Caco-2 (cell line): Measurements from ENCODE around the gene RTL10. TPM values are rescaled to one million over a fixed set of nuclear protein-coding genes. Genes with fewer than 3 reads are reported as not detected.

Experiments used
- BruUV-seq: library from RNA; stranded (reverse); fragments of 400-500 nt; replicated peaks from 2 replicates; lab custom pipeline; 2021; lab: Mats Ljungman, UMichigan
- CTCF ChIA-PET: fragments of 300-600 bp; sonication (Branson Sonifier 250); formaldehyde crosslinking; loops from one replicate; lab custom pipeline; 2022; ENCODE audit warnings: antibody characterized with exemption; lab: Charles Lee
- POLR2A ChIA-PET: fragments of 300-600 bp; sonication (Branson Sonifier 250); formaldehyde crosslinking; loops from one replicate; lab custom pipeline; 2022; ENCODE audit warnings: antibody characterized with exemption; lab: Charles Lee
- DNase-seq, 2 experiments: peaks; one replicate each; pipeline versions ENCODE4 v3.0.0 to v3.0.0-alpha.2; 2020 to 2022
- H3K27me3 ChIP-seq: replicated peaks from 2 replicates; pipeline ENCODE4 v1.6.0; 2011; ENCODE audit warnings: low read length; ENCODE audit not compliant: control insufficient read depth, insufficient read depth
- H3K36me3 ChIP-seq: 2 replicates; pipeline ENCODE4 v1.5.1; 2011; ENCODE audit warnings: low read length; ENCODE audit not compliant: control insufficient read depth, insufficient read depth
- H3K4me1 ChIP-seq: fragments of 250-450 bp; sonication (Bioruptor Pico); 2 replicates; pipeline ENCODE4 v1.5.1; 2020; ENCODE audit warnings: mild to moderate bottlenecking
- H3K4me3 ChIP-seq: 2 replicates; pipeline ENCODE4 v1.5.1; 2011; ENCODE audit warnings: low read depth, mild to moderate bottlenecking, control low read depth, low read length
- H3K9me3 ChIP-seq: fragments of 250-450 bp; sonication (Bioruptor Pico); 2 replicates; pipeline ENCODE4 v1.5.1; 2020; ENCODE audit warnings: mild to moderate bottlenecking, moderate library complexity
- H3K27ac Mint-ChIP-seq: one replicate; pipeline ENCODE4 v1.8.0; 2022; ENCODE audit warnings: mixed read lengths; ENCODE audit not compliant: unreplicated experiment
- H3K27me3 Mint-ChIP-seq: one replicate; pipeline ENCODE4 v1.8.0; 2022; ENCODE audit warnings: mixed read lengths; ENCODE audit not compliant: insufficient read depth, unreplicated experiment
- H3K36me3 Mint-ChIP-seq: one replicate; pipeline ENCODE4 v1.8.0; 2022; ENCODE audit warnings: mild to moderate bottlenecking, mixed read lengths; ENCODE audit not compliant: insufficient read depth, unreplicated experiment
- H3K4me1 Mint-ChIP-seq: one replicate; pipeline ENCODE4 v1.8.0; 2022; ENCODE audit warnings: low read depth, mixed read lengths; ENCODE audit not compliant: unreplicated experiment
- H3K4me3 Mint-ChIP-seq: one replicate; pipeline ENCODE4 v1.8.0; 2022; ENCODE audit warnings: mild to moderate bottlenecking, moderate library complexity, mixed read lengths; ENCODE audit not compliant: unreplicated experiment
- H3K9me3 Mint-ChIP-seq: one replicate; pipeline ENCODE4 v1.8.0; 2022; ENCODE audit warnings: mixed read lengths; ENCODE audit not compliant: unreplicated experiment
- CTCF ChIP-seq, 2 experiments: fragments of 200-600 bp in 1 of 2; IDR thresholded peaks; 1 replicate in 1 of 2; 2 replicates in 1 of 2; pipeline versions ENCODE4 v1.5.1 to v1.8.0; 2011 to 2022; ENCODE audit warnings: antibody characterized with exemption in 1 of 2, control low read depth in 1 of 2, inconsistent platforms in 1 of 2, low read depth in 1 of 2, low read length in 1 of 2, mild to moderate bottlenecking in 1 of 2, moderate library complexity in 1 of 2; ENCODE audit not compliant: insufficient read depth in 1 of 2, severe bottlenecking in 1 of 2, unreplicated experiment in 1 of 2
- intact Hi-C: fragments of 100-400 bp; cut with micrococcal nuclease; formaldehyde crosslinking; loops from one replicate; pipeline ENCODE4 v1.10.0; 2022; ENCODE audit not compliant: unreplicated experiment
- total RNA-seq: library from RNA; stranded (reverse); gene quantifications from 2 replicates; pipeline ENCODE4 v1.2.3, GENCODE V29; 2022

The RTL10 gene
- total RNA-seq, 1 experiment from 2014 or later, result 27.5 TPM

GRCh38 chr22:19903031-19903430, 48.4 kb upstream of the RTL10 start:
- Mint-ChIP-seq H3K36me3 (no peaks in the 10 kb centered on the region), H3K27me3 (no peaks in the 10 kb centered on the region), H3K4me3 (no peak overlapping the region), H3K9me3 (no peaks in the 10 kb centered on the region), H3K27ac (no peak overlapping the region), H3K4me1 (no peaks in the 10 kb centered on the region)
- TF ChIP-seq CTCF (IDR thresholded peaks at IDR 0.05; ENCODE audit: insufficient read depth in 1 of 2, low read depth in 1 of 2, low read length in 1 of 2, severe bottlenecking in 1 of 2, unreplicated experiment in 1 of 2), result no peak
- no peak overlapping the region for H3K4me3 ChIP-seq
- CTCF ChIA-PET, result interaction anchor here (1.1 kb wide), 1 partner anchor 172 kb away, joined by 3 read pairs; no protein-coding TSS in a partner anchor
- no peaks in the 10 kb centered on the region for H3K27me3 ChIP-seq
- no peaks in the 10 kb centered on the region for H3K9me3 ChIP-seq
- POLR2A ChIA-PET, result no interaction called here
- no TSS peak for BruUV-seq
- DNase-seq, result no peak
- no peaks in the 10 kb centered on the region for H3K36me3 ChIP-seq
- intact Hi-C loops, result no loop called here
- H3K4me1 ChIP-seq, result no peaks in the 10 kb centered on the region

- Histone ChIP-seq H3K4me1 (no peaks in the 10 kb centered on the region), H3K4me3 (no peak overlapping the region), H3K36me3 (no peaks in the 10 kb centered on the region), H3K9me3 (no peaks in the 10 kb centered on the region), H3K27me3 (no peaks in the 10 kb centered on the region)
- Mint-ChIP-seq H3K9me3 (no peaks in the 10 kb centered on the region), H3K27me3 (no peaks in the 10 kb centered on the region), H3K27ac (no peak overlapping the region), H3K36me3 (peaks cover 3% of the 10 kb centered on the region), H3K4me1 (no peaks in the 10 kb centered on the region), H3K4me3 (no peak overlapping the region)
- DNase-seq, result no peak
- ChIA-PET CTCF (no interaction called here), POLR2A (no interaction called here)
- intact Hi-C loops, result no loop called here
- no TSS peak for BruUV-seq
- no peak for TF ChIP-seq CTCF (IDR thresholded peaks at IDR 0.05; ENCODE audit: insufficient read depth in 1 of 2, low read depth in 1 of 2, low read length in 1 of 2, severe bottlenecking in 1 of 2, unreplicated experiment in 1 of 2)
Observed at GRCh38 chr22:19902245-19902715, 47.6 kb upstream of the RTL10 start.

GRCh38 chr22:19901577-19902244, 47.0 kb upstream of the RTL10 start:
- no peak overlapping the region for H3K27ac Mint-ChIP-seq
- H3K9me3 Mint-ChIP-seq, result no peaks in the 10 kb centered on the region
- H3K36me3 ChIP-seq, result no peaks in the 10 kb centered on the region
- TF ChIP-seq CTCF (IDR thresholded peaks at IDR 0.05; ENCODE audit: insufficient read depth in 1 of 2, low read depth in 1 of 2, low read length in 1 of 2, severe bottlenecking in 1 of 2, unreplicated experiment in 1 of 2), result no peak
- intact Hi-C loops, result no loop called here
- no peaks in the 10 kb centered on the region for H3K27me3 ChIP-seq
- no peak for DNase-seq
- H3K27me3 Mint-ChIP-seq, result no peaks in the 10 kb centered on the region
- H3K4me3 Mint-ChIP-seq, result no peak overlapping the region
- no peaks in the 10 kb centered on the region for H3K4me1 Mint-ChIP-seq
- H3K4me1 ChIP-seq, result no peaks in the 10 kb centered on the region
- H3K9me3 ChIP-seq, result no peaks in the 10 kb centered on the region
- CTCF ChIA-PET, result interaction anchor here (1.0 kb wide), 1 partner anchor 8 kb away, joined by 4 read pairs; no protein-coding TSS in a partner anchor
- POLR2A ChIA-PET, result no interaction called here
- H3K36me3 Mint-ChIP-seq, result peaks cover 5% of the 10 kb centered on the region
- BruUV-seq, result no TSS peak
- H3K4me3 ChIP-seq, result no peak overlapping the region
